MM.1S (cell line): ENCODE results near the gene RPTOR.

ENCODE experiments used
- EZH2phosphoT487 ChIP-seq: fragments of 300-600 bp; sonication (generic); IDR thresholded peaks from 2 replicates; pipeline ENCODE4 v1.6.1; 2018; ENCODE audit warnings: antibody characterized with exemption, low read length
- TF ChIP-seq, protein P1 (sequence below): fragments of 300-600 bp; sonication (generic); IDR thresholded peaks from 2 replicates; pipeline ENCODE4 v1.5.1; 2016; ENCODE audit warnings: antibody characterized with exemption, low read length, mixed read lengths

DNA sequence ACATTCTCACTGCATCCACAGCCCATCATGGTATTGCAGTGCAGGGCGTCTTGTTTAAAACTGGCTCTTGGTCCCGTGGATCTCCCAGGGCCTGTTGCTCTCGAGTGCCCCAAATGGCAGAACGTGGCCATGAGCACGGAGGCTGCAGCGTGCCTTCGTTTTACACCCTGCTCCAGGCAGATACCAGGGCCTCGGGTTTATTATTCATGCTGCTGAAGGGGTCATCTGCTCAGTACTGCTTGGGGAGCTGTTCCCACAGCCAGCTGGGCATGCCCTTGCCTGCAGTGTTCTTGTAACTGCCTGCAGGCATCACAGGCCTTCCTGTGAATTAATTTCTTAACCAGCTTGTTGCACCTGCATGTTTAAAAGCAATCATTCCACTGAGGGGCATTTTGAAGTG is 317.3 kb downstream of the RPTOR start:
- TF ChIP-seq, protein P1, sequence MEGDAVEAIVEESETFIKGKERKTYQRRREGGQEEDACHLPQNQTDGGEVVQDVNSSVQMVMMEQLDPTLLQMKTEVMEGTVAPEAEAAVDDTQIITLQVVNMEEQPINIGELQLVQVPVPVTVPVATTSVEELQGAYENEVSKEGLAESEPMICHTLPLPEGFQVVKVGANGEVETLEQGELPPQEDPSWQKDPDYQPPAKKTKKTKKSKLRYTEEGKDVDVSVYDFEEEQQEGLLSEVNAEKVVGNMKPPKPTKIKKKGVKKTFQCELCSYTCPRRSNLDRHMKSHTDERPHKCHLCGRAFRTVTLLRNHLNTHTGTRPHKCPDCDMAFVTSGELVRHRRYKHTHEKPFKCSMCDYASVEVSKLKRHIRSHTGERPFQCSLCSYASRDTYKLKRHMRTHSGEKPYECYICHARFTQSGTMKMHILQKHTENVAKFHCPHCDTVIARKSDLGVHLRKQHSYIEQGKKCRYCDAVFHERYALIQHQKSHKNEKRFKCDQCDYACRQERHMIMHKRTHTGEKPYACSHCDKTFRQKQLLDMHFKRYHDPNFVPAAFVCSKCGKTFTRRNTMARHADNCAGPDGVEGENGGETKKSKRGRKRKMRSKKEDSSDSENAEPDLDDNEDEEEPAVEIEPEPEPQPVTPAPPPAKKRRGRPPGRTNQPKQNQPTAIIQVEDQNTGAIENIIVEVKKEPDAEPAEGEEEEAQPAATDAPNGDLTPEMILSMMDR: no peak
- no peak for TF ChIP-seq EZH2phosphoT487
